Endothelial cell of umbilical vein (primary cell): ENCODE data around the gene NUP160. TPM values are rescaled to one million over a fixed set of nuclear protein-coding genes. Genes with fewer than 3 reads are reported as not detected.
"Not testable (repeated sequence)": the region's sequence is repeated elsewhere in the genome, so short reads cannot be mapped to it uniquely, and the experiment has no call there.

ENCODE experiments used
- BruUV-seq: library from RNA; stranded (reverse); fragments of 400-500 nt; replicated peaks from 2 replicates; lab custom pipeline; 2021; lab: Mats Ljungman, UMichigan
- CTCF ChIA-PET: fragments of 300-600, 350-600 bp; sonication (Branson Sonifier 250); formaldehyde crosslinking; loops from one replicate; lab custom pipeline; 2021; ENCODE audit warnings: antibody characterized with exemption, inconsistent platforms; lab: Charles Lee
- POLR2A ChIA-PET: fragments of 300-600, 350-600 bp; sonication (Branson Sonifier 250); formaldehyde crosslinking; loops from one replicate; lab custom pipeline; 2021; ENCODE audit warnings: antibody characterized with exemption, inconsistent platforms; lab: Charles Lee
- DNase-seq: peaks from one replicate; pipeline ENCODE4 v3.0.0-alpha.2; 2011; ENCODE audit warnings: low read depth, low spot score
- FAIRE-seq: peaks from 2 replicates; lab custom pipeline; 2011; peaks lifted over from hg19 to GRCh38; lab: Jason Lieb, UNC
- H2AFZ ChIP-seq: 2 replicates; pipeline ENCODE4 v1.6.0; 2012; ENCODE audit warnings: low read depth, low read length, control low read depth, inconsistent platforms
- H3K27ac ChIP-seq: 2 replicates; pipeline ENCODE4 v1.5.1; 2011; ENCODE audit warnings: low read depth, mild to moderate bottlenecking, control low read depth, low read length, moderate library complexity; ENCODE audit not compliant: insufficient read depth
- H3K27me3 ChIP-seq, 2 experiments: 2 replicates each; pipeline versions ENCODE4 v1.6.0 to v1.6.1; 2011; ENCODE audit warnings: low read length in 2 of 2, mixed read lengths in 1 of 2; ENCODE audit not compliant: control insufficient read depth in 2 of 2, insufficient read depth in 2 of 2
- H3K36me3 ChIP-seq, 2 experiments: 2 replicates in 1 of 2; 3 replicates in 1 of 2; pipeline ENCODE4 v1.5.1; 2011; ENCODE audit warnings: low read length in 2 of 2, mild to moderate bottlenecking in 1 of 2, moderate library complexity in 1 of 2; ENCODE audit not compliant: control insufficient read depth in 2 of 2, insufficient read depth in 2 of 2; ENCODE audit errors: extremely low read depth in 1 of 2
- H3K4me1 ChIP-seq: 3 replicates; pipeline ENCODE4 v1.5.1; 2011; ENCODE audit warnings: mild to moderate bottlenecking, low read length; ENCODE audit not compliant: control insufficient read depth, insufficient read depth; ENCODE audit errors: extremely low read depth
- H3K4me2 ChIP-seq: 2 replicates; pipeline ENCODE4 v1.6.1; 2011; ENCODE audit warnings: low read length, control low read depth, mixed read lengths; ENCODE audit not compliant: insufficient read depth
- H3K4me3 ChIP-seq, 3 experiments: fragments of 200-600 bp in 1 of 3; sonication (generic), shearing (Covaris generic) in 1 of 3; replicated peaks in 1 of 3; 2 replicates each; pipeline ENCODE4 v1.5.1; 2011 to 2016; ENCODE audit warnings: control low read depth in 3 of 3, low read length in 3 of 3, mild to moderate bottlenecking in 2 of 3, inconsistent platforms in 1 of 3, low read depth in 1 of 3, moderate library complexity in 1 of 3; ENCODE audit not compliant: insufficient read depth in 1 of 3
- H3K79me2 ChIP-seq: 2 replicates; pipeline ENCODE4 v1.6.0; 2012; ENCODE audit warnings: low read length, inconsistent platforms; ENCODE audit not compliant: control insufficient read depth, insufficient read depth
- H3K9ac ChIP-seq: replicated peaks from 2 replicates; pipeline ENCODE3; 2011; ENCODE audit warnings: low read length, control low read depth; ENCODE audit not compliant: insufficient read depth; ENCODE audit errors: extremely low read depth
- H3K9me1 ChIP-seq: replicated peaks from 3 replicates; pipeline ENCODE4 v1.6.0; 2011; ENCODE audit warnings: mild to moderate bottlenecking, low read length; ENCODE audit not compliant: control insufficient read depth, insufficient read depth; ENCODE audit errors: extremely low read depth
- H3K9me3 ChIP-seq: replicated peaks from 2 replicates; pipeline ENCODE4 v1.5.1; 2012; ENCODE audit warnings: low read length, inconsistent platforms; ENCODE audit not compliant: control insufficient read depth, insufficient read depth
- H4K20me1 ChIP-seq: replicated peaks from 2 replicates; pipeline ENCODE3; 2011; ENCODE audit warnings: mild to moderate bottlenecking, low read length; ENCODE audit not compliant: control insufficient read depth, insufficient read depth; ENCODE audit errors: extremely low read depth
- EZH2 ChIP-seq: IDR thresholded peaks from 2 replicates; pipeline ENCODE4 v1.6.1; 2012; ENCODE audit warnings: borderline replicate concordance, low read depth, mild to moderate bottlenecking, moderate library complexity, low read length, inconsistent platforms; ENCODE audit not compliant: severe bottlenecking
- FOS ChIP-seq: IDR thresholded peaks from 2 replicates; pipeline ENCODE4 v1.6.1; 2011; ENCODE audit warnings: mild to moderate bottlenecking, low read length, moderate library complexity, borderline replicate concordance; ENCODE audit not compliant: insufficient read depth
- GATA2 ChIP-seq: IDR thresholded peaks from 2 replicates; pipeline ENCODE4 v1.7.0; 2011; ENCODE audit warnings: low read depth, mild to moderate bottlenecking, moderate library complexity, mixed read lengths, low read length; ENCODE audit not compliant: insufficient read length, insufficient read depth
- JUN ChIP-seq: IDR thresholded peaks from 2 replicates; pipeline ENCODE4 v1.6.1; 2011; ENCODE audit warnings: borderline replicate concordance, low read depth; ENCODE audit not compliant: insufficient read length, insufficient read depth
- MYC ChIP-seq: IDR thresholded peaks from one replicate; pipeline ENCODE4 v1.6.1; 2011; ENCODE audit warnings: mild to moderate bottlenecking, low read depth, low read length
- POLR2A ChIP-seq: IDR thresholded peaks from 2 replicates; pipeline ENCODE4 v1.6.1; 2012; ENCODE audit warnings: low read depth, mild to moderate bottlenecking, control low read depth, low read length
- POLR2AphosphoS5 ChIP-seq: IDR thresholded peaks from 2 replicates; pipeline ENCODE4 v1.6.1; 2012; ENCODE audit warnings: low read depth, mild to moderate bottlenecking, control low read depth, low read length, moderate library complexity; ENCODE audit not compliant: insufficient read depth
- dilution Hi-C: fragments of 300-500 bp; cut with MboI; formaldehyde crosslinking; loops from one replicate; pipeline ENCODE4 v1.15.0; 2019; ENCODE audit warnings: low sequenced_read_pairs; ENCODE audit not compliant: extremely low pct_ligation_motif_present
- intact Hi-C: fragments of 100-400 bp; cut with micrococcal nuclease; formaldehyde crosslinking; loops from one replicate; pipeline ENCODE4 v1.10.0; 2022
- polyA plus RNA-seq, 4 experiments: library from polyadenylated mRNA; depleted of rRNA in 3 of 4; stranded (reverse) in 3 of 4; unstranded in 1 of 4; fragments of >200 nt; gene quantifications; 2 replicates each; pipeline versions ENCODE4 v1.2.1 to v1.2.3, GENCODE V29; 2011 to 2012; ENCODE audit warnings: missing spikeins in 1 of 4
- total RNA-seq: library from RNA; stranded (reverse); gene quantifications from 2 replicates; pipeline ENCODE4 v1.2.3, GENCODE V29; 2021
- TF ChIP-seq, protein P1 (sequence below): IDR thresholded peaks from 2 replicates; pipeline ENCODE4 v1.6.1; 2011; ENCODE audit not compliant: insufficient read depth, insufficient read length
- TF ChIP-seq, protein P2 (sequence below), 2 donors: IDR thresholded peaks; 1 replicate in 1 of 2; 2 replicates in 1 of 2; pipeline ENCODE4 v1.5.1; 2011; ENCODE audit warnings: low read length in 2 of 2, mild to moderate bottlenecking in 2 of 2, moderate library complexity in 2 of 2, control low read depth in 1 of 2, inconsistent platforms in 1 of 2, low read depth in 1 of 2; ENCODE audit not compliant: insufficient read depth in 1 of 2; ENCODE audit errors: extremely low read depth in 1 of 2

NUP160 gene
- total and polyA plus RNA-seq, 2 donors (not counting 3 experiments of a cell fraction or from before 2014, with no cell fraction given): 15.4 to 39.6 TPM

DNA sequence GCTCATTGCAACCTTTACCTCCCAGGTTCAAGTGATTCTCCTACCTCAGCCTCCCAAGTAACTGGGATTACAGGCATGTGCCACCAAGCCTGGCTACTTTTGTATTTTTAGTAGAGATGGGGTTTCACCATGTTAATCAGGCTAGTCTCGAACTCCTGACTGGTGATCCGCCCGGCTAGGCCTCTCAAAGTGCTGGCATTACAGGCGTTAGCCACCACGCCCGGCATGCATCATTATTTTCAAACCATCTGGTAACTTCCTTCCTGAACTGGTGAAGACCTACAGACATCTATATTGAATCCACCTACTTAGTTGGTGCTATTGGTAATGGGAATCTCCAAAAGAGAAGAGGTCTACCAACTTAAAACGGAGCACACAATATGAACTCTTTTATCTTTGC, 110.3 kb downstream of the NUP160 start:
- DNase-seq, H3K27ac ChIP-seq, intact Hi-C loops, POLR2A ChIA-PET, BruUV-seq, H3K27me3 ChIP-seq, H3K9me3 ChIP-seq, dilution Hi-C loops, H2AFZ ChIP-seq, H4K20me1 ChIP-seq, H3K4me1 ChIP-seq, CTCF ChIA-PET, H3K79me2 ChIP-seq, FAIRE-seq, H3K9ac ChIP-seq, H3K9me1 ChIP-seq, H3K4me2 ChIP-seq, H3K4me3 ChIP-seq: not testable (repeated sequence)
- peaks cover 18 to 25% of the 10 kb centered on the region in 2 experiments for H3K36me3 ChIP-seq

DNA sequence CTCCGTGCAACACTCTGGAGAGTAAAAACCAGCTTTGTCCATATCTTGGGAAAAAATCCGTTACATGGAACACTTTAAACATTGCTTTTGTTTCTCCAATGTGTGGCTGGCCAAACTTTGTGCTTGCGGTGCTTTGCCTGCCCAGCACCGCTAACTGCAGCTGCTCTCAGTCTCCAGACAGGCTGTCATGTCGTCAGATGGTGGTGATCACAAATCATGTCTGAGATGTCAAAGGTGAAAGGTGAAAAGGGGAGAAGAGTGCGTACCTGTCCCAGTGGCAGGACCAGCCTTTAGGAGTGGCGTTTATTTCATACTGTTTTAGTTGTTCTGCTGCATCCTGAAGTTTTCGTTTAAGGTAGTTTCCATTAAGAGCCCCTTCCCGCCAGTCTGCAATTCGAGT, 115.9 kb downstream of the NUP160 start:
- DNase-seq: no peak
- Histone ChIP-seq H3K36me3 (peaks cover 26 to 52% of the 10 kb centered on the region in 2 experiments), H3K4me1 (no peaks in the 10 kb centered on the region), H3K9ac (no peak overlapping the region), H4K20me1 (no peaks in the 10 kb centered on the region), H3K9me1 (no peaks in the 10 kb centered on the region), H2AFZ (no peak overlapping the region), H3K9me3 (no peaks in the 10 kb centered on the region), H3K27ac (no peak overlapping the region), H3K4me2 (no peak overlapping the region), H3K79me2 (no peaks in the 10 kb centered on the region), H3K4me3 (no peak overlapping the region), H3K27me3 (no peaks in the 10 kb centered on the region)
- intact Hi-C loops: no loop called here
- TF ChIP-seq, protein P1, sequence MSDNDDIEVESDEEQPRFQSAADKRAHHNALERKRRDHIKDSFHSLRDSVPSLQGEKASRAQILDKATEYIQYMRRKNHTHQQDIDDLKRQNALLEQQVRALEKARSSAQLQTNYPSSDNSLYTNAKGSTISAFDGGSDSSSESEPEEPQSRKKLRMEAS: no peak
- TF ChIP-seq, protein P2, sequence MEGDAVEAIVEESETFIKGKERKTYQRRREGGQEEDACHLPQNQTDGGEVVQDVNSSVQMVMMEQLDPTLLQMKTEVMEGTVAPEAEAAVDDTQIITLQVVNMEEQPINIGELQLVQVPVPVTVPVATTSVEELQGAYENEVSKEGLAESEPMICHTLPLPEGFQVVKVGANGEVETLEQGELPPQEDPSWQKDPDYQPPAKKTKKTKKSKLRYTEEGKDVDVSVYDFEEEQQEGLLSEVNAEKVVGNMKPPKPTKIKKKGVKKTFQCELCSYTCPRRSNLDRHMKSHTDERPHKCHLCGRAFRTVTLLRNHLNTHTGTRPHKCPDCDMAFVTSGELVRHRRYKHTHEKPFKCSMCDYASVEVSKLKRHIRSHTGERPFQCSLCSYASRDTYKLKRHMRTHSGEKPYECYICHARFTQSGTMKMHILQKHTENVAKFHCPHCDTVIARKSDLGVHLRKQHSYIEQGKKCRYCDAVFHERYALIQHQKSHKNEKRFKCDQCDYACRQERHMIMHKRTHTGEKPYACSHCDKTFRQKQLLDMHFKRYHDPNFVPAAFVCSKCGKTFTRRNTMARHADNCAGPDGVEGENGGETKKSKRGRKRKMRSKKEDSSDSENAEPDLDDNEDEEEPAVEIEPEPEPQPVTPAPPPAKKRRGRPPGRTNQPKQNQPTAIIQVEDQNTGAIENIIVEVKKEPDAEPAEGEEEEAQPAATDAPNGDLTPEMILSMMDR (IDR thresholded peaks at IDR 0.05; ENCODE audit: extremely low read depth in 1 of 2, insufficient read depth in 1 of 2, low read depth in 1 of 2, low read length in 2 of 2): no peak
- no peak for TF ChIP-seq POLR2A
- no peak for TF ChIP-seq GATA2
- TF ChIP-seq POLR2AphosphoS5: no peak
- TF ChIP-seq EZH2: no peak
- TF ChIP-seq MYC: no peak
- no peak for TF ChIP-seq JUN
- TF ChIP-seq FOS: no peak
- FAIRE-seq: no peak
- no TSS peak for BruUV-seq
- POLR2A ChIA-PET: no interaction called here
- CTCF ChIA-PET: no interaction called here
- dilution Hi-C loops: no loop called here
